A549 (cell line): ENCODE measurements around the gene HK1. TPM values are rescaled to one million over a fixed set of nuclear protein-coding genes. Genes with fewer than 3 reads are reported as not detected.

ENCODE experiments used
- ATAC-seq, 2 experiments: fragments of 200-7000 bp in 1 of 2; fragments of >200 bp in 1 of 2; cut with Nextera tagmentation in 1 of 2; cut with Tn5 transposase in 1 of 2; 3 replicates each; pipeline versions ENCODE4 v1.8.0 to v1.9.1; 2018 to 2020; ENCODE audit warnings: mild to moderate bottlenecking in 1 of 2, moderate library complexity in 1 of 2
- CTCF ChIA-PET: fragments of 300-600 bp; sonication (Branson Sonifier 250); formaldehyde crosslinking; extraction: SDS; loops from one replicate; lab custom pipeline; 2021; ENCODE audit warnings: antibody characterized with exemption, inconsistent platforms; lab: Yijun Ruan, JAX
- POLR2A ChIA-PET: fragments of 350-600 bp; formaldehyde crosslinking; extraction: SDS; loops from one replicate; lab custom pipeline; 2021; ENCODE audit warnings: antibody characterized with exemption, inconsistent platforms; lab: Yijun Ruan, JAX
- DNase-seq, 2 experiments: peaks; one replicate each; pipeline versions ENCODE4 v3.0.0 to v3.0.0-alpha.2; 2011 to 2016; ENCODE audit warnings: low read depth in 1 of 2, low spot score in 1 of 2
- FAIRE-seq: peaks from 2 replicates; lab custom pipeline; 2011; peaks lifted over from hg19 to GRCh38; lab: Jason Lieb, UNC
- H3K27ac ChIP-seq, 2 experiments: fragments of >200 bp; sonication (Bioruptor Twin); formaldehyde crosslinking; 3 replicates each; pipeline ENCODE4 v1.5.1; 2016 to 2017
- H3K4me1 ChIP-seq: fragments of >200 bp; sonication (Bioruptor Twin); formaldehyde crosslinking; 3 replicates; pipeline ENCODE4 v1.6.1; 2016
- H3K4me2 ChIP-seq: fragments of >200 bp; sonication (Bioruptor Twin); formaldehyde crosslinking; 3 replicates; pipeline ENCODE4 v1.6.1; 2016
- H3K4me3 ChIP-seq: fragments of >200 bp; sonication (Bioruptor Twin); formaldehyde crosslinking; 3 replicates; pipeline ENCODE4 v1.5.1; 2016
- H3K9me3 ChIP-seq: fragments of >200 bp; sonication (Bioruptor Twin); formaldehyde crosslinking; 3 replicates; pipeline ENCODE4 v1.6.1; 2016
- BHLHE40 ChIP-seq: IDR thresholded peaks from 2 replicates; pipeline ENCODE4 v1.6.1; 2012; ENCODE audit warnings: low read depth, low read length, inconsistent platforms
- CBX2 ChIP-seq: fragments of 200-600 bp; sonication (generic); IDR thresholded peaks from 2 replicates; pipeline ENCODE4 v1.6.1; 2016; ENCODE audit warnings: low read depth, mild to moderate bottlenecking, borderline replicate concordance
- CTCF ChIP-seq: fragments of >200 bp; sonication (Bioruptor Twin); formaldehyde crosslinking; IDR thresholded peaks from 3 replicates; pipeline ENCODE4 v1.5.1; 2016
- EHF ChIP-seq: fragments of 250-450 bp; sonication (Bioruptor Pico); IDR thresholded peaks from 2 replicates; pipeline ENCODE4 v1.5.0; 2020; ENCODE audit warnings: mild to moderate bottlenecking
- EP300 ChIP-seq, 2 experiments: fragments of >200 bp; sonication (Bioruptor Twin); formaldehyde crosslinking; IDR thresholded peaks; 2 replicates in 1 of 2; 3 replicates in 1 of 2; pipeline ENCODE4 v1.6.1; 2016 to 2017
- FOSL2 ChIP-seq, 2 experiments: fragments of 450-650 bp in 1 of 2; fragments of >200 bp in 1 of 2; sonication (Bioruptor Twin) in 1 of 2; formaldehyde crosslinking; IDR thresholded peaks; 2 replicates each; pipeline versions ENCODE4 v1.5.0 to v1.6.1; 2016 to 2020; ENCODE audit warnings: mild to moderate bottlenecking in 1 of 2, moderate library complexity in 1 of 2
- FOXS1 ChIP-seq: fragments of 250-450 bp; sonication (Bioruptor Pico); IDR thresholded peaks from 2 replicates; pipeline ENCODE4 v1.5.0; 2020; ENCODE audit warnings: mild to moderate bottlenecking, moderate library complexity
- GATA3 ChIP-seq: IDR thresholded peaks from 2 replicates; pipeline ENCODE4 v1.6.1; 2012; ENCODE audit warnings: borderline replicate concordance
- HMGXB4 ChIP-seq: fragments of 250-450 bp; sonication (Bioruptor Pico); IDR thresholded peaks from 2 replicates; pipeline ENCODE4 v1.5.0; 2021; ENCODE audit warnings: mild to moderate bottlenecking, moderate library complexity, borderline replicate concordance
- KDM1A ChIP-seq: fragments of 200-600 bp; sonication (generic); IDR thresholded peaks from 2 replicates; pipeline ENCODE4 v1.6.1; 2016; ENCODE audit warnings: low read depth, mild to moderate bottlenecking
- KDM5A ChIP-seq: fragments of 200-600 bp; sonication (generic); IDR thresholded peaks from 2 replicates; pipeline ENCODE4 v1.6.1; 2016; ENCODE audit warnings: antibody characterized with exemption, mild to moderate bottlenecking
- MAFK ChIP-seq: fragments of 450-650 bp; IDR thresholded peaks from 2 replicates; pipeline ENCODE4 v1.6.1; 2014; ENCODE audit not compliant: partially characterized antibody
- MAZ ChIP-seq: fragments of 150-350 bp; IDR thresholded peaks from 2 replicates; pipeline ENCODE4 v1.6.1; 2014; ENCODE audit warnings: antibody characterized with exemption, low read depth, low read length, borderline replicate concordance
- MYC ChIP-seq: IDR thresholded peaks from 2 replicates; pipeline ENCODE4 v1.6.1; 2012; ENCODE audit warnings: mild to moderate bottlenecking, inconsistent platforms, low read length, improper control_type of control experiment, borderline replicate concordance
- PBX3 ChIP-seq: IDR thresholded peaks from 2 replicates; pipeline ENCODE4 v1.6.1; 2012
- POLR2AphosphoS2 ChIP-seq: conservative IDR thresholded peaks from 2 replicates; pipeline ENCODE4 v1.6.1; 2012; ENCODE audit warnings: low read length, improper control_type of control experiment, inconsistent platforms
- REST ChIP-seq: fragments of 200-600 bp; sonication (generic); IDR thresholded peaks from 2 replicates; pipeline ENCODE4 v1.6.1; 2016; ENCODE audit warnings: antibody characterized with exemption, mild to moderate bottlenecking, moderate library complexity
- RNF2 ChIP-seq: fragments of 200-600 bp; sonication (generic); IDR thresholded peaks from 2 replicates; pipeline ENCODE4 v1.6.1; 2016; ENCODE audit warnings: low read depth, mild to moderate bottlenecking, antibody characterized with exemption, moderate library complexity, borderline replicate concordance
- ZC3H11A ChIP-seq: fragments of 450-650 bp; IDR thresholded peaks from 2 replicates; pipeline ENCODE4 v1.6.1; 2014; ENCODE audit warnings: antibody characterized with exemption, mild to moderate bottlenecking
- ZFP36 ChIP-seq: fragments of 450-650 bp; IDR thresholded peaks from 2 replicates; pipeline ENCODE4 v1.6.1; 2014; ENCODE audit warnings: borderline replicate concordance; ENCODE audit not compliant: partially characterized antibody
- ZNF302 ChIP-seq: fragments of 250-450 bp; sonication (Bioruptor Pico); IDR thresholded peaks from 2 replicates; pipeline ENCODE4 v1.9.0; 2021; ENCODE audit warnings: inconsistent platforms, mild to moderate bottlenecking, moderate library complexity
- ZSCAN20 ChIP-seq: fragments of 250-450 bp; sonication (Bioruptor Pico); IDR thresholded peaks from 2 replicates; pipeline ENCODE4 v1.8.0; 2022; ENCODE audit warnings: mild to moderate bottlenecking, moderate library complexity
- WGBS: methylation state at CpG from one replicate; pipeline ENCODE4 v1.1.6; 2017; ENCODE audit errors: missing lambda C conversion rate; 5-methylcytosine and 5-hydroxymethylcytosine counted together
- polyA plus RNA-seq, 4 experiments: library from polyadenylated mRNA; depleted of rRNA in 3 of 4; stranded (reverse); fragments of >200 nt; fragmentation: RNase III in 1 of 4; extraction: RNeasy Plus Mini Kit Qiagen cat#74134 plus additional on column Dnase treatment in 1 of 4; gene quantifications; 2 replicates in 3 of 4; 3 replicates in 1 of 4; pipeline ENCODE4 v1.2.3, GENCODE V29; 2011 to 2017

HK1 gene
- polyA plus RNA-seq, 2 of the 4 experiments (the other 2 are of a cell fraction) = 17.3 to 58.9 TPM

- Histone ChIP-seq H3K9me3 (no peaks in the 10 kb centered on the region), H3K4me2 (no peak overlapping the region), H3K27ac (no peak overlapping the region), H3K4me1 (no peaks in the 10 kb centered on the region), H3K4me3 (no peak overlapping the region)
- DNase-seq (no peak), FAIRE-seq (no peak), ATAC-seq (no peak)
- TF ChIP-seq CTCF (no peak), PBX3 (no peak), ZNF302 (CRISPR knock-in tag) (no peak), RNF2 (no peak), MYC (no peak), ZC3H11A (no peak), BHLHE40 (no peak), FOSL2 (IDR thresholded peaks at IDR 0.05) (no peak), FOSL2 (CRISPR knock-in tag; IDR thresholded peaks at IDR 0.05) (no peak), POLR2AphosphoS2 (no peak), MAFK (no peak), ZFP36 (no peak)
- ChIA-PET CTCF (interaction anchor here (1.2 to 21.3 kb wide), 4 partner anchors 7 to 163 kb away, joined by 4 to 424 read pairs (median 15); no protein-coding TSS in a partner anchor), POLR2A (no interaction called here)
- WGBS = 92% methylated on average over 23 of the region's 23 CpGs
Measured at GRCh38 chr10:69400936-69401335, 122.6 kb downstream of the HK1 start.

GRCh38 chr10:69401416-69401815, 123.1 kb downstream of the HK1 start:
- DNase-seq (no peak), ATAC-seq (no peak), FAIRE-seq (no peak)
- ChIA-PET CTCF (interaction anchor here (0.6 to 21.3 kb wide), 5 partner anchors 8 to 163 kb away, joined by 3 to 424 read pairs (median 6); no protein-coding TSS in a partner anchor), POLR2A (no interaction called here)
- TF ChIP-seq HMGXB4 (CRISPR knock-in tag) = no peak
- TF ChIP-seq EP300 (IDR thresholded peaks at IDR 0.05) = no peak
- no peak overlapping the region for H3K4me2 ChIP-seq
- no peaks in the 10 kb centered on the region for H3K9me3 ChIP-seq
- no peak overlapping the region for H3K4me3 ChIP-seq
- WGBS = 89% methylated on average over 9 of the region's 11 CpGs
- no peaks in the 10 kb centered on the region; the same call in 2 of the 3 replicates for H3K4me1 ChIP-seq
- no peak overlapping the region for H3K27ac ChIP-seq

- no peak for FAIRE-seq
- CTCF ChIA-PET = interaction anchor here (1.1 to 21.3 kb wide), 4 partner anchors 9 to 164 kb away, joined by 3 to 424 read pairs (median 16); no protein-coding TSS in a partner anchor
- WGBS = 89% methylated on average over 6 of the region's 6 CpGs
Measured at GRCh38 chr10:69402386-69402785, 124.1 kb downstream of the HK1 start.

More at GRCh38 chr10:69402386-69402785, 124.1 kb downstream of the HK1 start:
- no peak for DNase-seq
- Histone ChIP-seq H3K4me2 (no peak overlapping the region), H3K4me1 (peaks cover 3% of the 10 kb centered on the region; the same call in 1 of the 3 replicates), H3K4me3 (no peak overlapping the region), H3K27ac (no peak overlapping the region), H3K9me3 (no peaks in the 10 kb centered on the region)
- no peak for ATAC-seq
- POLR2A ChIA-PET = no interaction called here
- no peak for TF ChIP-seq ZC3H11A
- TF ChIP-seq FOXS1 (CRISPR knock-in tag) = no peak
- no peak for TF ChIP-seq ZSCAN20
- TF ChIP-seq EHF = no peak
- no peak for TF ChIP-seq CBX2
- TF ChIP-seq KDM5A = no peak
- TF ChIP-seq EP300 (IDR thresholded peaks at IDR 0.05) = no peak
- TF ChIP-seq REST = no peak
- TF ChIP-seq KDM1A = no peak
- TF ChIP-seq ZNF302 (CRISPR knock-in tag) = no peak
- no peak for TF ChIP-seq MAZ
- no peak for TF ChIP-seq ZFP36
- TF ChIP-seq GATA3 = no peak
